CD14-positive monocyte (primary cell): ENCODE data around the gene MARCHF5. TPM values are rescaled to one million over a fixed set of nuclear protein-coding genes. Genes with fewer than 3 reads are reported as not detected.

Experiments
- DNase-seq, 3 donors: peaks; one replicate each; pipeline ENCODE4 v3.0.0-alpha.2; 2011 to 2022
- H2AFZ ChIP-seq: 2 replicates; pipeline ENCODE4 v1.6.0; 2012; ENCODE audit warnings: mild to moderate bottlenecking, low read depth, low read length, inconsistent platforms; ENCODE audit not compliant: insufficient read depth, poor library complexity, severe bottlenecking
- H3K27ac ChIP-seq, 2 donors: 1 replicate in 1 of 2; 2 replicates in 1 of 2; pipeline ENCODE4 v1.5.1; 2012 to 2013; ENCODE audit warnings: low read length in 2 of 2, control low read depth in 1 of 2, inconsistent platforms in 1 of 2, low read depth in 1 of 2, mild to moderate bottlenecking in 1 of 2
- H3K27me3 ChIP-seq, 2 donors: one replicate each; pipeline versions ENCODE4 v1.6.0 to v1.6.1; 2011 to 2013; ENCODE audit warnings: low read length in 2 of 2; ENCODE audit not compliant: control insufficient read depth in 2 of 2, insufficient read depth in 2 of 2
- H3K36me3 ChIP-seq, 2 donors: replicated peaks in 1 of 2; 1 replicate in 1 of 2; 2 replicates in 1 of 2; pipeline versions ENCODE4 v1.5.1 to v1.6.1; 2012 to 2013; ENCODE audit warnings: low read length in 2 of 2, control low read depth in 1 of 2, inconsistent platforms in 1 of 2, mild to moderate bottlenecking in 1 of 2; ENCODE audit not compliant: insufficient read depth in 2 of 2, control insufficient read depth in 1 of 2
- H3K4me1 ChIP-seq, 2 donors: 1 replicate in 1 of 2; 2 replicates in 1 of 2; pipeline versions ENCODE4 v1.5.1 to v1.6.1; 2012 to 2013; ENCODE audit warnings: low read length in 2 of 2, control low read depth in 1 of 2, inconsistent platforms in 1 of 2, mild to moderate bottlenecking in 1 of 2, moderate library complexity in 1 of 2; ENCODE audit not compliant: insufficient read depth in 2 of 2, control insufficient read depth in 1 of 2
- H3K4me2 ChIP-seq: replicated peaks from 2 replicates; pipeline ENCODE3; 2012; ENCODE audit warnings: low read length, moderate library complexity, mild to moderate bottlenecking; ENCODE audit not compliant: poor library complexity, severe bottlenecking; ENCODE audit errors: extremely low read depth
- H3K4me3 ChIP-seq, 3 experiments: fragments of 200-600 bp in 1 of 3; sonication (generic) in 1 of 3; replicated peaks in 1 of 3; 1 replicate in 2 of 3; 2 replicates in 1 of 3; pipeline ENCODE4 v1.5.1; 2011 to 2013; ENCODE audit warnings: low read length in 3 of 3, mild to moderate bottlenecking in 3 of 3, control low read depth in 2 of 3, low read depth in 2 of 3, inconsistent platforms in 1 of 3, moderate library complexity in 1 of 3
- H3K79me2 ChIP-seq: 2 replicates; pipeline ENCODE4 v1.6.0; 2012; ENCODE audit warnings: mild to moderate bottlenecking, control low read depth, inconsistent platforms, low read length, moderate library complexity; ENCODE audit not compliant: insufficient read depth
- H3K9ac ChIP-seq: 2 replicates; pipeline ENCODE4 v1.6.0; 2017; ENCODE audit warnings: low read length, mild to moderate bottlenecking; ENCODE audit not compliant: insufficient read depth, poor library complexity, severe bottlenecking
- H3K9me3 ChIP-seq, 2 donors: replicated peaks in 1 of 2; 1 replicate in 1 of 2; 2 replicates in 1 of 2; pipeline versions ENCODE4 v1.5.1 to v1.6.1; 2012 to 2013; ENCODE audit warnings: low read length in 2 of 2, control low read depth in 1 of 2; ENCODE audit not compliant: control insufficient read depth in 1 of 2, insufficient read depth in 1 of 2
- H4K20me1 ChIP-seq: 2 replicates; pipeline ENCODE4 v1.6.0; 2012; ENCODE audit warnings: mild to moderate bottlenecking, low read length, control low read depth, moderate library complexity; ENCODE audit not compliant: insufficient read depth
- H3K27ac Mint-ChIP-seq, 7 donors: one replicate each; pipeline ENCODE4 v1.8.0; 2020; ENCODE audit warnings: mild to moderate bottlenecking in 7 of 7, mixed read lengths in 7 of 7, moderate library complexity in 6 of 7, inconsistent platforms in 2 of 7
- H3K27me3 Mint-ChIP-seq, 3 donors: one replicate each; pipeline ENCODE4 v1.8.0; 2021 to 2022; ENCODE audit warnings: low read depth in 3 of 3, mild to moderate bottlenecking in 3 of 3, mixed read lengths in 3 of 3, moderate library complexity in 3 of 3, inconsistent platforms in 1 of 3
- H3K36me3 Mint-ChIP-seq, 2 donors: one replicate each; pipeline ENCODE4 v1.8.0; 2020; ENCODE audit warnings: mixed read lengths in 2 of 2, inconsistent platforms in 1 of 2, mild to moderate bottlenecking in 1 of 2
- H3K4me1 Mint-ChIP-seq: one replicate; pipeline ENCODE4 v1.8.0; 2020; ENCODE audit warnings: mild to moderate bottlenecking, mixed read lengths
- H3K4me3 Mint-ChIP-seq, 2 donors: one replicate each; pipeline ENCODE4 v1.8.0; 2020; ENCODE audit warnings: mild to moderate bottlenecking in 2 of 2, mixed read lengths in 2 of 2, moderate library complexity in 1 of 2
- H3K9me3 Mint-ChIP-seq, 7 donors: one replicate each; pipeline ENCODE4 v1.8.0; 2020 to 2022; ENCODE audit warnings: mixed read lengths in 7 of 7, mild to moderate bottlenecking in 6 of 7, moderate library complexity in 6 of 7, inconsistent platforms in 2 of 7
- WGBS: methylation state at CpG from one replicate; pipeline ENCODE4 v1.1.5; 2013; ENCODE audit warnings: missing lambda C conversion rate; ENCODE audit not compliant: insufficient coverage; 5-methylcytosine and 5-hydroxymethylcytosine counted together
- intact Hi-C, 2 donors: fragments of 100-400 bp; cut with micrococcal nuclease; formaldehyde crosslinking; loops; one replicate each; pipeline versions ENCODE4 v1.15.0 to v1.15.1; 2023
- polyA plus RNA-seq, 3 donors: library from polyadenylated mRNA; depleted of rRNA in 1 of 3; unstranded in 2 of 3; stranded (reverse) in 1 of 3; fragments of 300-500 nt in 2 of 3; fragments of >200 nt in 1 of 3; fragmentation: Illumina TruSeq in 2 of 3; gene quantifications; 1 replicate in 2 of 3; 2 replicates in 1 of 3; pipeline ENCODE4 v1.2.3, GENCODE V29; 2012 to 2021
- TF ChIP-seq, protein P1 (sequence below): fragments of 200-600 bp; IDR thresholded peaks from one replicate; pipeline ENCODE4 v1.8.0; 2022; ENCODE audit warnings: antibody characterized with exemption, mild to moderate bottlenecking

The MARCHF5 gene
- polyA plus RNA-seq, 3 donors, result 15.8 to 30.6 (median 29.6) TPM

GRCh38 chr10:92350411-92350810 is 59.4 kb downstream of the MARCHF5 start:
- Histone ChIP-seq H3K4me2 (no peak overlapping the region), H3K27me3 (no peaks in the 10 kb centered on the region), H2AFZ (no peak overlapping the region), H3K4me1 (no peaks in the 10 kb centered on the region), H3K4me3 (no peak overlapping the region), H3K9me3 (no peaks in the 10 kb centered on the region), H3K79me2 (no peaks in the 10 kb centered on the region), H3K27ac (no peak overlapping the region), H3K36me3 (peaks cover 37 to 68% of the 10 kb centered on the region in 2 donors), H4K20me1 (no peaks in the 10 kb centered on the region), H3K9ac (no peak overlapping the region)
- 100% methylated on average over 3 of the region's 4 CpGs for WGBS
- DNase-seq, result no peak
- TF ChIP-seq, protein P1, sequence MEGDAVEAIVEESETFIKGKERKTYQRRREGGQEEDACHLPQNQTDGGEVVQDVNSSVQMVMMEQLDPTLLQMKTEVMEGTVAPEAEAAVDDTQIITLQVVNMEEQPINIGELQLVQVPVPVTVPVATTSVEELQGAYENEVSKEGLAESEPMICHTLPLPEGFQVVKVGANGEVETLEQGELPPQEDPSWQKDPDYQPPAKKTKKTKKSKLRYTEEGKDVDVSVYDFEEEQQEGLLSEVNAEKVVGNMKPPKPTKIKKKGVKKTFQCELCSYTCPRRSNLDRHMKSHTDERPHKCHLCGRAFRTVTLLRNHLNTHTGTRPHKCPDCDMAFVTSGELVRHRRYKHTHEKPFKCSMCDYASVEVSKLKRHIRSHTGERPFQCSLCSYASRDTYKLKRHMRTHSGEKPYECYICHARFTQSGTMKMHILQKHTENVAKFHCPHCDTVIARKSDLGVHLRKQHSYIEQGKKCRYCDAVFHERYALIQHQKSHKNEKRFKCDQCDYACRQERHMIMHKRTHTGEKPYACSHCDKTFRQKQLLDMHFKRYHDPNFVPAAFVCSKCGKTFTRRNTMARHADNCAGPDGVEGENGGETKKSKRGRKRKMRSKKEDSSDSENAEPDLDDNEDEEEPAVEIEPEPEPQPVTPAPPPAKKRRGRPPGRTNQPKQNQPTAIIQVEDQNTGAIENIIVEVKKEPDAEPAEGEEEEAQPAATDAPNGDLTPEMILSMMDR, result no peak
- intact Hi-C loops, result no loop called here
- Mint-ChIP-seq H3K4me1 (no peaks in the 10 kb centered on the region), H3K4me3 (no peak overlapping the region), H3K36me3 (peaks cover 45 to 57% of the 10 kb centered on the region in 2 donors), H3K9me3 (no peaks in the 10 kb centered on the region), H3K27ac (peak overlapping the region in 1 of 7 donors; percentile 64), H3K27me3 (no peaks in the 10 kb centered on the region)

GRCh38 chr10:92354587-92354986 is 63.6 kb downstream of the MARCHF5 start:
- no peak overlapping the region for H3K4me3 Mint-ChIP-seq
- H3K27ac Mint-ChIP-seq, result no peak overlapping the region
- H3K79me2 ChIP-seq, result no peaks in the 10 kb centered on the region
- no peaks in the 10 kb centered on the region for H3K9me3 ChIP-seq
- H4K20me1 ChIP-seq, result no peaks in the 10 kb centered on the region
- WGBS, result 56% methylated on average over 1 of the region's 4 CpGs
- no peaks in the 10 kb centered on the region for H3K4me1 ChIP-seq
- DNase-seq, result no peak
- TF ChIP-seq, protein P1, result no peak
- H3K9ac ChIP-seq, result no peak overlapping the region
- no peak overlapping the region for H3K27ac ChIP-seq
- no peak overlapping the region for H2AFZ ChIP-seq
- no peak overlapping the region for H3K4me3 ChIP-seq
- peaks cover 19 to 21% of the 10 kb centered on the region in 2 donors for H3K36me3 Mint-ChIP-seq
- H3K4me1 Mint-ChIP-seq, result no peaks in the 10 kb centered on the region
- intact Hi-C loops, result no loop called here
- H3K27me3 ChIP-seq, result no peaks in the 10 kb centered on the region
- H3K27me3 Mint-ChIP-seq, result peaks cover 1 to 4% (median 2%) of the 10 kb centered on the region in 3 donors
- H3K4me2 ChIP-seq, result no peak overlapping the region
- peaks cover 0 to 2% (median 0%) of the 10 kb centered on the region in 7 donors for H3K9me3 Mint-ChIP-seq
- H3K36me3 ChIP-seq, result peaks cover 20 to 28% of the 10 kb centered on the region in 2 donors
